ENCODE results near the gene LRRC8B.
"Not testable (repeated sequence)": the region's sequence is repeated elsewhere in the genome, so short reads cannot be mapped to it uniquely, and the experiment has no call there.

LRRC8B gene

DNA sequence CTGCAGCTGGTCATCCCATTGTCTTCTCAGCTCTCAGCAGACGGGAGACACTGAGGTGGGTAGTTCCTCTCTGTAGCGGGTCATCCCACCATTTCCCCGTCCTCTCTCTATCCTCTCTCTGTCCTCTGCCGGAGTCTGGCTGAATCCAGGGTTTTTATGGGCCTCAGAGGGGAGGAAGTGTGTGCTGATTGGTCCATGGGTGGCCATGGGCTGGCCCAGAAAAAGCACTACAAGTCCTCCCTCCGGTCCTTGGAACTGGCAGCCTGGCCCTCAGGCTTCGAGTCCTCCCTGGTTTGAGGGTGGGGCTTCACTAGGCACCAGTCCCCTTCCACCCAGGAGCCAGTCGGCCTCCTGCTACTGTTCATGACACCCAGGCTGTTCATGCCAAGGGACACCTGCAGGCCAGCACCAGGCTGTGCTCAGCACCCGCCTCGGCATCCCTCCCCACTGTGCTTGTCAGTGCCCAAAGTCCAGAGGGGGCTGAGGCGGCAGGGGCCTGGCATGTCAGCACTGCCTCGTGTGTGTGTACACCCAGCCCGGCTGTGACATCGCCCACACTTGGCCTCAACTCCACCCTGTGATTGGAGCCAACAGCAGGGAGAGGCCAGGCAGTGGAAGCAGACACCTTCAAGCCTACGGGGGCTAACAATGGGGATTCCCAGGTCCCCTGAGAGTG, 85.3 kb downstream of the LRRC8B start:
- peak; percentile 21 for DNase-seq

DNA sequence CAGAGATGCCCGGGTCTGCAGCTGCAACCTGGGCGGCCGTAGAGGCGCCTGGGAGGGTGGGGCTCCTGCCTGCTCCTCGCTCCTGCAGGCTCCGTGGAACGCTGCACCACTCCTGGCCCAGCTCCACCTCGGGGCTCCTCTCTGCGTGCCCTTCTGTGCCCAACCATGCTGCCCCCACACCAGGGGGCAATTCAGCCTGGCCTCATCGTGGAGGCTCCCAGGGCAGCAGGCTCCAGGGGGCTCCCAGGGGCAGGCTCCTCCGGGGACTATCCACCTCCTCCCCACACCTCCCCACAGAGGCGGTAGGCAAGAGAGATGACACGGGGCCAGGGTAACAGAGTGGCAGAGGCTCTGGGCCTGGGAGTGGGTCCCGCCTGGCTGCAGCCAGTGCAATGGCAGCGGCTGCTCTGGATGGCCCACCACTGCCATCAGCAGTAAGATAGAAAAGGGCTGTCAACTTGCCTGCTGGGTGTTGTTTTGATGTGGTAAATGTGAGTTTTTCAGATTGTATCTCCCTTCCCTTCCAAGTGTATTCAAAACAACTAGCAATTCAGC, 85.9 kb downstream of the LRRC8B start:
- DNase-seq = peak; percentile 53

DNA sequence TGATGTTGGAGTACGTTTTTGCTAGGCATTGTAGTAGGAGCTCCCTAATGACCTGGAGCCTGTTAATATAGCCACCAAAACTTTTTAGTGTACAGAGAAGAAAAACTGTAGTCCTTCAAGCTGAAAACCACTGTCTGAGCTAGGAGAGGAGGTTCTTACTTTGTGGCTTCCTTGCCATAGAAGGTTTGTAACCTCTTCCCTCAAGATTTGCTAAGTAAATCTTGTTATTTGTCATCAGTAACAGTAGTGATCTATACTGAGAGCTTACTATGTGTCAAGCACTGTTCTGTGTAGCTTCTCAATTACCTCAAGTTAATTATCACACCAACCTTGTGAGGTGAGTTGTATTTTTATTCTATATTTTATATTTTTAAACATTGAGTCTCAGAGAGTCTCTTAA, 87.1 kb downstream of the LRRC8B start:
- no peak for DNase-seq

DNA sequence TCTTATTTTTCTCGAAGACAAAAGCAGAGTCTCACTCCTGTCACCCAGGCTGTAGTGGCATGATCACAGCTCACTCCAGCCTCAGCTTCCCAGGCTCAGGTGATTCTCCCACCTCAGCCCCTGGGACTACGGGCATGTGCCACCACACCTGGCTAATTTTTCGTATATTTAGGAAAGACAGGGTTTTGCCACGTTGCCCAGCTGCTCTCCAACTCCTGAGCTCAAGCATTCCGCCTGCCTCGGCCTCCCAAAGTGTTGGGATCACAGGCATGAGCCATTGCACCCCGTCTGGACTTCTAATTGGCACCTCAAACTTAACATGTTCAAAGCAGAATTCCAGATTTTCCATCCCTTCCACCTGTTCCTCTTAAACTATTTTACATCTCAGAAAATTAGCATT, 89.3 kb downstream of the LRRC8B start:
- no peak for DNase-seq

DNA sequence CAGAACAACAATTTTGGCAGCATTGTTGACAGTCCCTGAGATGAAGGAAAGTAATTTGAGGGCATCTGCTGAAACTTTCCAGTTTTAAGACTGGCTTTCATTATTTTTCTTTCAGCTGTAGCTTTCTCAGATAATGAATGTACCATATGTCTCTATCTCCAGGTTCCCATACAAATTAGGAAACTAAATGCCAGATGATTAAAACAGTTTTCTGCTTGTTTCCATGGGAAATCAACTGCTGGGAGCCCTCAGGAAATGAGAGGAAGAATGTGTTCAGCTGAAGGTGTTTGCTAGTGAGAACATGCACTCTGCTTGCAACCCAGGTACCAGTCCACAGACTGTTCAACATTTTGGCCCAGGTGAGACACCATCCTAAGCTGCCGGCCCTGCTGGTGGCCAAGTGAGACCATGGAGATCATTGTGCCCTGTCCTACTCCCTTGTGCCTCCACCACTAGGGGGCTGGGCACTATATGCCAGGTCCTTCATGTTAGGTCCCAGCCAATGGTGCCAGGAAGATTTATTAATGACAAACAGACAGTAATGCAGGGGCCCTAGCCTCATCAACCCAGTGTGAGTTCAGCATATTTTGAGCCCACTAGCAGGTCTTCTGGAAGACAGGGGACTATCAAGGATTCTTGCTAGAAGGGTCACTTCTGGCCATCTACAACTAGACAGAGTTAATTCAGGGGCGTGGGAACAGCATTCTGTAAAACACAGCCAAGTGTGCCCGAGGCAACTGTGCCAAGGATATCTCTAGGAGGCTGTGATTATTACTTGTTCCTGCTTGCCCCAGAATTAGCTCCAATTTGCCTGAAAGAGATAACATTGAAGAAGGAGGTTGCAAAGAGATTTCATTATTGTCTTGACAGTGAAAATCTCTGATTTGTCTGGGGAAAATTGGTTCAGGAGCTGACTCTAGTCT, 91.3 kb downstream of the LRRC8B start:
- peak; percentile 39 for DNase-seq

DNA sequence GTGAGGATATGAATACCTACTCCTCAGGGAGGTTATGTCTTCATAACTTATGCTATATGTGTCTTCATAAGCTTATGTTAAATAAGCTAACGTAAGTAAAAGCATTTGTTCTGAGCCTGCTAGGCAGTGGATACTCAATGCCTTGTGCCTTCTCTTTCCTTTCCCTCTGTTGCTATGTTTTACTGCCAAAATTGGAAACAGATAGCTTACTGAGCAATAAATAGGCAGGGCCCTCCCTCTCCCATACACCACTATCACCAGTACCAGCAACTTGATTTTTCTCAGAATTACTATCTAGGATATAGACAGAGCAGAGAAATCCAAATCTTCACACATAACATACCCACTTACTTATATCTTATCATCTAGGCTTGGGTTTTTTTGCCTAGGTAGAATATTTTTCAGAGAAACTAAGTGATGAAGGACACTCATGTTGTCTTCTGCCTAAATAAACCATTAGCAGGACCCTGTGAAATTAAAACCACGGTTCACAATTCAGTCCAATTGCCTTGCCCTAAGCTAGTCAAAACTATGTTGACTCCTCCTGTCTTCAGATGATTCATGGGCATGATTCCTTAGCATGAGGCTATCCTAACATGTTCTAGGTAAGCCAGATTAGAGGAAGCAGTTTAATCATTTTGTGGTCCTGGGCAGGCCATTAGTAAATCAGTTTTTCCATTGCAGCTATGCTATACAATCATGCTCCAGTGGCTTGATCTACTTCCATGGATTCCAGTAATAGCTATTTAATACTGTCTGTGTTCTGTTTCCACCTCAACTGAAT, 92.4 kb downstream of the LRRC8B start:
- DNase-seq = no peak

DNA sequence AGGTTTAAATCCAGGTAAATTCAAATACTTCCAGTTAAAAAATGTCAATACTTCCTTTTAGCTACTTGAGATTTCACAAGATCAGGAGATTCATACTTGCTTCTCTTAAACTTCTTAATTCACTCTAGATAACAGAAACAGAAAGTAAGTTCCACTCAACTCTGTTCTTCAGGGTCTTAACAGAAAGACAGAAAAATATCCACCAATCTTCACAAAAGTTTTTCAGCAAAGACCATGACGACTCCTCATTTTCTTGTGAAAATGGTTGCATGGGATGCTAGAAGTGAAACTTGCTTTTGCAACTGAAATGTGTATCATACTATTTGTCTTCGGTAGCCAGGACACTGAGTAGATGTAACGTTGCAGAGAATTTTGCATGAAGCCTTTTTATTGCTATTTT, 96.0 kb downstream of the LRRC8B start:
- DNase-seq = no peak

DNA sequence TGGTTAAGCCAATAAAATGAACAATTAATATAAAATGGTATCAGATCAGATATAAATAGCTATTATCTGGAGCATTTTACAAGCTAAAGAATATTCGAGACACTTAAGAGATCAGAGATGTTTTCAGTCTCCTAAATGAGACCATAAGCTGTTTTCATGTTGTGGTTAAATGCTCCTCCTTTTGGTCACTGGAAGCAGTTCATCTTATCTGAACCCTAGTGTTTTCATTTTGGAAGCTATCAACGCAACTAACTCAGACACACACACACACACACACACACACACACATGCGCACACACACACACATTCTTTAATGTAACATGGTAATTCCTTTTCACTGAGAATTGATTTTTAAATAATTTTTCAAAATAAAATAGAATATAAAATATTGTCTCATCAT, 98.3 kb downstream of the LRRC8B start:
- no peak for DNase-seq

DNA sequence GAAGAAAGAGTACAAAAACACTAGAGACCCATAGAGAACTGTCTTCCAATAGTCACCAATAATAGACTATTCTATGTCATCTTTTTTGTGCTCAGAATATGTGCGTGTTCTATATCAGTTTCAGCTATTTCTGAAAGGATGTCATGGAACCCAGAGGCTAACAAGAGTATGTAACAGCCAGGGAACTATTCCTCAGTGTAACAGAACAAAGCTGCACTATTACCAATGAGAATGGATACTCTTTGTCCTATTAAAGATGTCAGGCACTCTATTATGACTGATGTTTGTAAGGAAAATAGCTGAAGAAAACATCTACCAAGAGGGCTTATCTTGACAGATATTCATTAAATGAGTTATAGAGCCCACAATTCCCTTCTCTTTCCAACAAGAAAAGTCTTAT, 99.7 kb downstream of the LRRC8B start:
- DNase-seq = no peak

DNA sequence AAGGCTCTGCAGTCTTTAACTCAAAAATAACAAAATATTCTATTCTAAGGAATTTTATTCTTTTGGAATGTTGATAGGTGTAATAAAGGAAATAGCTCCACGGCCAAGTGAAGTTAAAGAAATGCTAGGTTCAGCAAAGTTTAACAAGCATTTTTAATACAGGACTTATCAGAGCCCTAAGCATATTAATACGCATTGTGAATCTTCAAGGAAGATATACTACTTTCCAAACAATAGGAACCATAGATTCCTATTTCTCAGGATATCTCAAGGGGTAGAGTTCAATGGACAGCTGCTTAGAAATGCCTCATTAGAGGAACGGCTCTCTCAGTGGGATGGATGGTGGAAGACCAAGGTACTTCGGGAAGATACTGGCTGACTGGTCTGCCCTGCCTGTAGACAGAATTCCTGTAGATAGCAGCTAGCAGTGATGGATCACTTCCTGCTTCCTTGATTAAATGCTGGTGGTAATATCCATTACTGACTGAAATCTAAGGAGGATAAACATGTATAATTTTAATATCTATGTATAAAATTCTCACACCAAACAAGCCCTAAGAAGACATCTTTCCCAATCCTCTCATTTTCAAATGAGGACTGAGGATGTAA, 100.2 kb downstream of the LRRC8B start:
- DNase-seq = no peak

DNA sequence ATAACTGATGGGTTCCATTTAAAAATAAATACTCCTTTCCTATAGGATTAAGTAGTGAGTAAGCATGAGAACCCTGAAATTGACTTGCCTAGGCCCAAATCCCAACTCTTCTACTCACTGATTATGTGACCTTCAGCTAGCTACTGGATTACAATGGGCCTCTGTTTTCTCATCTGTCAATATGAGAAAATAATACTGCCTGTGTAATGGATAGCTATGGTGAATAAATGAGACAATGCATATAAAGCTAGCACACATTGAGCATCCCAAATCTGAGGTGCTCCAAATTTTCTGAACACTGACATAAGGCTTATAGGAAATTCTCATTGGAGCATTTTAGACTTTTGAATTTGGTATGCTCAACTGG, 103.0 kb downstream of the LRRC8B start:
- no peak for DNase-seq

DNA sequence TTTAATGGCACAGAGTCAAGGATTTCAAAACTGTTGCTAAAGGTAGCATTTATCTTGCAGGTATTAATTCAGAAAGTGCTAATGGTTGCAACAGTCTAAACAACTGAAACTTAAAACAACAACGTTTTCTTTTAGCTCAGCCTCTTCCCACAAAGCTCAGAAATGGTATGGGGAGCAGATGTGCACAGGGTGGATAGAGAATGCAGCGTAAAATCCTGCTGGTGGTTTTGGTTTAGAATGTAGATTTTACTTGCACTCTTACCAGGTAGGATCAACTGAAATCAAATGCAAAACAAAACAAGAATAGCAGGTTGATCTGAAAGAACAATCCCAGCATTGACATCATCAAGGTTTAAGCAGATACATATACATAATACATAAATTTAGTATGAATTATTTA, 104.5 kb downstream of the LRRC8B start:
- no peak for DNase-seq

DNA sequence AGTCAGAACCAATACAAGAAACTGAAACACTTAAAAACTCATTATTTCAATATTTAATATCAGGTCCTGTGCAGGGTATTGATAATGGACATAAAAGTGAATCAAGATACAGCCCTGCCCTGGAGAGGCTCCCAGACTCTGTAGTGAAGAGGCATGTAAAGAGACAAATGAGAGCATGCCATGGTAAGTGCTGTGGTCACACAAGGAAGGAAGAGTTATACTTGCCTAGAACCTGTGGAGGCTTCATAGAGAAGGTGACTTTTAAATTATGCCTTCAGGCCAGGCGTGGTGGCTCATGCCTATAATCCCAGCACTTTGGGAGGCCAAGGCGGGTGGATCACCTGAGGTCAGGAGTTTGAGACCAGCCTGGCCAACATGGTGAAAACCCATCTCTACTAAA, 105.0 kb downstream of the LRRC8B start:
- not testable (repeated sequence) for DNase-seq

DNA sequence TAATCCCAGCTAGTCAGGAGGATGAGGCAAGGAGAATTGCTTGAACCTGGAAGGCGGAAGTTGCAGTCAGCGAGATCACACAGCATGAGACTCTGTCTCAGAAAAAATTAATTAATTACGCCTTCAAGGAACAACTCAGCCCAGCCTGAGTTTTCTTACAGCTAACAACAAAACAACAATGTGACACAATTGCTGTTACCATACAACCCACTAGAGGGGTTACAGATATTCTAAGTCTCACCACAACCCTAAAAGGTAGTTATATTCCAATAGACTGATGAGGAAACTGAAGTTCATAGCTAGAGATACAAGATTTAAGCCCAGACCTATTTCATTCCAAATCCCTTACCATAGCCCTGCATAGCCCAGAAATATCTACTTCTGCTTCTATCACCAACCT, 105.4 kb downstream of the LRRC8B start:
- DNase-seq = no peak

DNA sequence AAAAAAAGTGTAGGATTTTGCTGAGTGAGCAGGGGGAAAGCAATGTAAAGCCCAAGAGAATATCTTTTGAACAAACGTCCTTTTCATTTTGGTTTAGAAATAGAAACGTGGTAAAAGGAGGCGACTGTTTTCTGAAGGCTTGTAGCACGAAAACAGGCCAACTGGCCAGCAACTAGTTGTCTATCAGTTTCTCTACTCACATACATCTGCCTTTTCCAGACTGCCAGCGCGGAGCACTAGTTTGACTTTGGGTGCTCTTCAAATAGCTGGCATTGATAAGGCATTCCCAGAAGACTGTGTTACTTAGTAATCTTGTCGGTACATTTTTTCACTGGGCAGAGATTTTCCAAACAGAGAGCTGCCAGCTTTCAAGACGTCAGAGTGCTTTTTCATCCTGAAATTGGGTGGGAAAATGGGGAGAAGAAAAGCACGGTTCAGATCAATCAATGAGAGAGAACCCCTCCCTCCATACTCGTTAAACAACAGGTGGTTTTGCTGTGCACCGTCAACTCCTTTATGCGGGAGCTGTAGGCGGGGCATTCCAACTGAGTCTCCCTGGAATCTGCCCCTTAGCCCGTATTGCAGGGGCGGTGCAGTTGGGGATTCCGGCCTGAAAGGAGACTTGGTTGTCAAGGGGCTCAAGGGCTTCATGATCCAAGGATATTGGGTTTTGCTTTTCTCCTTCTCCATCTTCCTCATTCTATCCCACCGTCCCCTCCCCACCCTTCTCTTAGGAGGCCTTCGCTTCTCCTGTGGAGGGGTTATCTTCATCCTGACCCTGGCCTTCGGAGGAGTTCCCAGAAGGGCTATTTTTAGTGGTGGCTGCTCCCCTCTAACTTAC, 107.4 kb downstream of the LRRC8B start:
- peak; percentile 3 for DNase-seq

DNA sequence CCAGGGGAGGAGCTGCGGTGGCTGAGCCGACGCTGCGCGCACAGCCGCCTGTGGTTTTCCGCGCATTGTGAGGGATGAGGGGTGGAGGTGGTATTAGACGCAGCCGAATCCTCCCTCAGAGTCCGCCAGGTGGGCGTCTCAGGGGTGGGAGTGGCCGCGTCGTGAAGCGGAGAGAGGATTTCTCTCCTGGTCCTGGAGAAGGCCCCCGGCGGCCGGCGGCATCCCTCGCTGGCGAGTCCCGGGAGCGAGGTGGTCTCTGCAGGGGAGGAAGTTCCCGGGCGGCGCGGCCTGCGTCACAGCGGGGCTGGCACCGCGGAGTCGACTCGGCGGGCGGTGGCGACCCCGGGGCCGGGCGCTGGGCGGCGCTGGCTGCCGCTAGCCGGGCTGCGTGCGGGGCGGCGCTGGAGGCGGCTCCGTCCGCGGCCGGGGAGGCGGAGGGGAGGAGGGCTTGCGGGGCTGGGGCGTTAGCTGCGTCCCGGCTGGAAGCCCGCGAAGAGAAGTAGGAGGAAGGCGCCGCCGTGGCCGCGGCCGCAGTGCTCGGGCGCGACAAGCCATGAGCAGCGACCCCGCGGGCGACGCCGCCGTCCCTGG, 108.1 kb downstream of the LRRC8B start, which contains the start of gene LRRC8C:
Gene LRRC8C, plus strand, starts transcription at position 464 of the 591 bp plus-strand sequence. CDS start 53,354 bp downstream, outside the sequence.
- DNase-seq = peak; percentile 84

DNA sequence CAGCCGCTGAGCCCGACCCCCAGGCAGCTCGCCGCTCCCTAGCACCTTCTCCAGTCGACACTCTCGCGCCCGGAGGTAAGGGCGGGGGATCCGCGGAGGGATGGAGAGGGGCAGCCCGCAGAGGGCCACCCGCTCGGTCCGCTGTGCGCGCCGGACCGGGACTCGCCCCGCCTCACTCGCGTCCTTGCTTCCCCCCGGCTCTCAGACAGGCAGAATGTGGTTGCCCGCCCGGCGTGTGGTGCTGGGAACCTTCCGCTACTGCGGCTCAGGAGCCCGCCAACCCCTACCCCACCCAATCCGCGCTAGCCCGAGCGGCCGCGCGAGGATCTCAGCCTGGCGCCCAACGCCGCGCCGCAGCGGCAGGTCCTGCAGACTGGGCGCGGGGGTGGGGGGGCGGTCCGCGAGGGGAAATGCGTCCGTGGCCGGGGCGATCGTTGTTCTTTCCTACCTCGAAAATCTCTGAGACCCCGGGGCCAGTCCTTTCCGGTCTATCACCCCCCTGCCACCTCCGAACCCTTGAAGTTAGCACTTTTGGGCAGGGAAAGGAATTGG, 108.7 kb downstream of the LRRC8B start:
- peak; percentile 66 for DNase-seq

DNA sequence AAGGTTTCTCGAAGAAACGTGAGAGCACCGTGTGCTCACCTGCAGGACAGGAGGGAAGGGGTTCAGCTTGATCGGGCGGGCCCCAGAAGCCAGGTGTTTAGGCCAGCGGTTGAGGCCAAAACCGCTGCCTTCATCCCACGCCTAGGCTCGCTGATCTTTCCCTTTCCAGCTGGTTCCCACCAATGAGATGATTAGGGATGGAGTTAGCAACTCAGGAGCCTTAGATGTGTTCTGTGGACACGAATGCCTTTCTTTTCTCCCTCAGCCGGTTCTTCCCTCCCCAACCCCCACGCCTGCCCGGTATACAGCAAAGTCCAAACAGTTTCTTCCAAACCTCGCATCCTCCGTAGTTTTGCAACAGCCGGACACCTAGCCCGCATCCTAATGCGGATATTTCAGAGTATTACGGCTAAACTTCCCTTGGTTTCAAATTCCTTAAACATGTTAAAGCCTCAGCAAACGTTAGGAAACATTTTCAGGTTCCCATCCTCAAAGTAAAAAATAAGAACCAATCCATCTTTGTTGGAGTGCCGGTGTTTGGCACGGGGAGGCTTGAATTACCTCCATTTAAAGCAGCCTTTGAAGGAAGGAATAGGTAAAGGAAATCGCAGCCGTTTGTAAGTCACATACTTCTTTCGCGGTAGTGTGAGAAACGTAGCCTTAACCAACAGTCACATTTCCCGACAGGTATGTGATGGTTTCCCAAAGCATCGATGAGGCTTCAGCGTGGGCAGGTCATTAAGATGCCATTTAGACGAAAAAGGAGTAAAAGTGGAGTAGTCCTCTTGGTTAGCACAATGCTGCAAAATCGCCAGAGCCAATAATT, 109.4 kb downstream of the LRRC8B start:
- DNase-seq = no peak

DNA sequence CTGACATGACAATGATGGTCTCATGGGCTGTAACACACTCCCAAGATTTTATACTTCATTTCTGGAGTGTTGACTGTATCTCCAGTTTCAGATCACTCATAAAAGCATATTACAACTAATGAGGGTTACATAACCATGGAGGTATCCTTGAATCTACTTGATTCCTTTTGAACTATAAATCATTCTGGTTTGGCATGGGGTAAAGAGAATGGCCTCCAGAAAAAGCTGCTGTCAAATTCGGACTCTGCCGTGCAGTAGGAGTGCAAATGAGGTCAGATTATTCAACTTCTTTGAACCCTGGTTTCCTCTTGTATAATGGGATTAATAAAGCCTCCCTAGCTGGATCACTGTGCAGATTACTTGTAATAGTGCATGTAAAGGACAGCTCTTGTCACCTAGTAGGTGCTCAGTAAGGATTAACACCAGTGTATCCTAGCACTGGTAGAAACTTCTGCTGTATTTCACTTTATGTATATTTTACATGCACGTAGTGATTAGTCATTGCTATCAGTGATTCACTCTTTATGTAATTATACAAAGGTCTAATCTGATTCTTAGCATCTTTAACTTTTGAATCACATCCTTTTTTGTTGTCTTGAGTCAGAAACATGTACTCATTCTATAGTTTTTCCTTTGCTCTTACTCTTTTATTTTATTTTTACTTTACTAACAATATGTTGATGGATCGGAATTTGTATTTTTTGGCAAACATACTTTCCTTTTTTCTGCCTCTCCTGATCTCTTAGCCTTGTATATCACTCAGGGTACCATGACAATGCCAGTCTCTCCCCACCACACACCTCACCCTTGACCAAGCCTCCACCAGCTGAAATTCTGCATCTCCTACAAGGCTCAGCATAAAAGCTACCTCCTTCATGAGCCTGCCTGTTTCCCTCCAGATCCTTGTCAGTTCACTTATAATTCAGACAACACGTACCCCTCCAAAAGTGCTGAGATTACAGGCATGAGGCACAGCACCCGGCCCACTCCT, 111.5 kb downstream of the LRRC8B start:
- no peak for DNase-seq
